Dendritic cell treated with granulocyte-macrophage colony-stimulating factor and Interleukin-4, amounts not matched to agents 40 ng/mL and 50 ng/mL, for 4 days (primary cell): ENCODE results near the gene MRGPRX2.

Experiments
- H3K27ac Mint-ChIP-seq: one replicate; pipeline ENCODE4 v1.8.0; 2022; ENCODE audit warnings: mild to moderate bottlenecking, mixed read lengths
- H3K27me3 Mint-ChIP-seq: one replicate; pipeline ENCODE4 v1.8.0; 2022; ENCODE audit warnings: mild to moderate bottlenecking, mixed read lengths
- H3K36me3 Mint-ChIP-seq: one replicate; pipeline ENCODE4 v1.8.0; 2022; ENCODE audit warnings: low read depth, mixed read lengths
- H3K4me1 Mint-ChIP-seq: one replicate; pipeline ENCODE4 v1.8.0; 2022; ENCODE audit warnings: low read depth, mixed read lengths
- H3K4me3 Mint-ChIP-seq: one replicate; pipeline ENCODE4 v1.8.0; 2022; ENCODE audit warnings: mild to moderate bottlenecking, moderate library complexity, mixed read lengths
- H3K9me3 Mint-ChIP-seq: one replicate; pipeline ENCODE4 v1.8.0; 2022; ENCODE audit warnings: mixed read lengths
- intact Hi-C: fragments of 100-400 bp; cut with micrococcal nuclease; formaldehyde crosslinking; loops from one replicate; pipeline ENCODE4 v1.15.0; 2022

The MRGPRX2 gene

DNA sequence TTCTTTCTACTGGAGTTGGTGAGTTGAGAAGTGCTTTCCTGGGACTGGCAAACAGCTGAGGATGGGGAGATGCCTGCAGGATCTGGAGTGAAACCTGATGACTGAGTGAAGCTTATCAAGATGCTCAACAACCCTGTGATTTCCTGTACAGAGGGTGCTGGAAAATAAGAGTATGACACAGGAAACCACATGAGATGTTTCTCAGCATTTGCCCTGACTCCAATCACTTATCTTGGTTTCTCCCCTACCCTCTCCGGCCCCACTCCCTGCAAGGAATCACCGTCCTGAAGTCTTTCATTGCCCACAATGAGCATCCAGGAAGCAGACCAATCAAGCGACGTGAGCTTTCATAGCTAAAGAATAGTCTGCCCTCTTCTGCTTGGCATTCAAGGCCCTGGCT lies at the start of gene MRGPRX2:
Gene MRGPRX2 (minus strand): TSS at position 89 of the 400 bp plus-strand sequence. CDS start 4,315 bp downstream, outside the sequence.
- H3K27me3 Mint-ChIP-seq = peaks cover 19% of the 10 kb centered on the region
- no peak within 1 kb of the TSS for H3K27ac Mint-ChIP-seq

DNA sequence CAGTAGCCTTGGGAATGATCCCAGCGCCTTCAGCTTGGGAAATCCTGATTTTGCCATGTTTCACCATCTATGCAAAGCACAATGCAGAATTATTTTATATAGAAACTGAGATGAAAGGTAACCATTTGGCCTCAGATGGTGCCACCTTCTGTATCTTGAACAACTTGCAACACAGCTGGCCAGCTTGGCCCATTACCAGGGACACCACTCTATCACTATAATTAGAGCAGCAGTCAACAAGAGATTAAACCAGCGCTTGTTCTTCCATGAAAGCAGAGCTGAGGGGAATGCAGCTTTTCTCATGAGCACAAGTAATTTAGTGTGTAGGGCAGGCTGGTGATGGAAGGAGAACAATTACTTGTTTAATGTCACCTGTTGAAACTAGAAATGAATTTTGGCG lies 49.8 kb upstream of the MRGPRX2 start:
- no peaks in the 10 kb centered on the region for H3K36me3 Mint-ChIP-seq
- intact Hi-C loops = no loop called here
- peaks cover 25% of the 10 kb centered on the region for H3K4me1 Mint-ChIP-seq
- no peaks in the 10 kb centered on the region for H3K9me3 Mint-ChIP-seq
- H3K27me3 Mint-ChIP-seq = peaks cover 2% of the 10 kb centered on the region
- no peak overlapping the region for H3K4me3 Mint-ChIP-seq
- no peak overlapping the region for H3K27ac Mint-ChIP-seq

More for the DNA sequence above, at the start of gene MRGPRX2:
- no peaks in the 10 kb centered on the region for H3K36me3 Mint-ChIP-seq
- no peak within 1 kb of the TSS for H3K4me3 Mint-ChIP-seq
- no peaks in the 10 kb centered on the region for H3K9me3 Mint-ChIP-seq
- H3K4me1 Mint-ChIP-seq = no peaks in the 10 kb centered on the region
- intact Hi-C loops = no loop called here

DNA sequence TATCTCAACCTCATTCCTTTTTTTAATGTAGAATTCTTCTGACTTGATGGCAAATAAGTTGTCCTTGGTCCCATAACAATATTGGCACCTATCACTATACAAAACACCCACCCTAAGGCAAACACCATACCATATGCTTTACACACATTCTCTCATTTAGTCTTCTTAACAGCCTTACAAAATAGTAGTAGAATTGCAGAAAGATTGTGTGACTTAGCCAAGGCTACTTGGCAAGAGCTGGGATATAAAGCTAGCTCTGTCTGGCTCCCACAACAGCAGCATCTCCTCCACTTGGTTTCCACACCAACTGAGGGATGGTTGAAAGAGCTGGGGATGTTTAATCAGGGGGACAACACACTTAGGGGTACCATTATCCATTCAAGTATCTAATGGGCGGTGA lies 46.6 kb upstream of the MRGPRX2 start:
- Mint-ChIP-seq H3K36me3 (no peaks in the 10 kb centered on the region), H3K27ac (no peak overlapping the region), H3K4me1 (peaks cover 38% of the 10 kb centered on the region), H3K9me3 (no peaks in the 10 kb centered on the region), H3K27me3 (peaks cover 2% of the 10 kb centered on the region), H3K4me3 (no peak overlapping the region)
- intact Hi-C loops = no loop called here

DNA sequence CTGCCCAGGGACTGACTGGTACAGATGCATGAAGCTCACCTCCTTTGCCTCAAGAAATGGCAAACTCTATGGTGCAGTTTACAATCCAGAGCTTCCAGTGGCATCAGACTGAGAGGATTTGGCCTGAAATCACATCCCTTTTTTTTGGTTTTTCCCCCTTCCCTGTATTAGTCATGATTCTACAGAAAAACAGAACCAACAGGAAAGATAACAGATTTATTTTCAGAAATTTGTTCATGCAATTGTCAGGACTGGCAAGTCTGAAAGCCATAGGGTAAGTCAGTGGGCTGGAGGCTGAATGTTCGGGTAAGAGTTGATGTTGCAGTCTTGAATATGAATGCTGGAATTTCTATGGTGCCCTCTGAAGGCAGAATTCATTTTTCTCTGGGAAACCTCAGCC lies 44.5 kb upstream of the MRGPRX2 start:
- intact Hi-C loops = no loop called here
- H3K36me3 Mint-ChIP-seq = no peaks in the 10 kb centered on the region
- peaks cover 4% of the 10 kb centered on the region for H3K27me3 Mint-ChIP-seq

DNA sequence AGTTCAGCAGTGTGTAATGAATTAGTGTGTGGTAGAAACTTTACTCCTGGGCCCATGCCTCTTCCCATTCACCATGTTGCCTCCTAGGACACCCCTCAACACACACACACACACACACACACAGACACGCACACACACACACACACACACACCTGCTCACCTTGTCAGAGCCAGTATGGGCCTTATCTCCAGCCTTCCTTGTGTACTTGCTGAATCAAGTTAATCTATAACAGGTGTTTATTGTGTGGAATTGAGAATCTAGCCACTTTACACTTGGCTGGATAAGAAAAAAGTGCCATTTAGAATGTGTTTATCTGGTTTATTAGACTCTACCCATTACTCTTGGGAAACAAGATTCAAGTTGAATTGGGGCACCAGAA lies 42.0 kb upstream of the MRGPRX2 start:
- H3K4me1 Mint-ChIP-seq = peaks cover 28% of the 10 kb centered on the region
- peaks cover 8% of the 10 kb centered on the region for H3K9me3 Mint-ChIP-seq
- H3K36me3 Mint-ChIP-seq = no peaks in the 10 kb centered on the region
- no peak overlapping the region for H3K27ac Mint-ChIP-seq
- peaks cover 6% of the 10 kb centered on the region for H3K27me3 Mint-ChIP-seq
- intact Hi-C loops = no loop called here
- no peak overlapping the region for H3K4me3 Mint-ChIP-seq

More for the DNA sequence above, 44.5 kb upstream of the MRGPRX2 start:
- peaks cover 8% of the 10 kb centered on the region for H3K9me3 Mint-ChIP-seq
- H3K4me1 Mint-ChIP-seq = peaks cover 43% of the 10 kb centered on the region
- H3K27ac Mint-ChIP-seq = no peak overlapping the region
- H3K4me3 Mint-ChIP-seq = no peak overlapping the region

DNA sequence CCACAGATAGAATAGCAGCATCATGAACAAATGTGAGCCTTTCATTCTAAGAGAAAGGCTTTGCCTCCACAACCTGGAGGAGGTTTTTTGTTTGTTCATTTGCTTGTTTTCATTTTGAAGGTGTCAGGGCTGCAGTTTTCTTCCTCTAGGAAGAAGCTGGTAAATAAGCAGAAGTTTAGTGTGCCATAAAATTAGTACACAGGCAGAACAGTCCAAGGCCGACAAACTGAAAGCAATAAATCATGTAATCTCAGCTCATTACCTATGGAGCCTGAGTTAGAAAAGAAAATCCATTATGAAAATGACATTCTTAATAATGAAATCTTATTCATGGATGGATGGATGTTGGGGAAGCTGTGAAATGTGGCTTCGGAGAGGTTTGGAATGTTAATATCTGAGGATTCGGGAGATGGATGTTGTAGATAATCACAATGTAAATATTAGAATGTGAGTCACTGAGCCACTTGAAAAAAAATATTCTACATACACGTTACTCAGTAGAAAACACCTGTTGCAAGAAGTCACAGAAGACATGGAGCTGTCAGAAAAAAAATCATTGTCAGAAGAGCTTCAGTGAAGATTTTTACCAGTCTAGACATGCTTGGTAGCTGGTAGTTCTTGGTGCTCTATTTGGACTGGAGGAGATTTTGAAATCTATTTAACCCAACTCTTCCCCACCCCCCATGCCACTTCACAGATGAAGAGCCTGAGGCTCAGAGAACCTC lies 41.4 kb upstream of the MRGPRX2 start:
- H3K36me3 Mint-ChIP-seq = no peaks in the 10 kb centered on the region
- H3K27ac Mint-ChIP-seq = no peak overlapping the region
- intact Hi-C loops = no loop called here
- H3K27me3 Mint-ChIP-seq = peaks cover 8% of the 10 kb centered on the region
- H3K4me1 Mint-ChIP-seq = peaks cover 28% of the 10 kb centered on the region
- no peak overlapping the region for H3K4me3 Mint-ChIP-seq
- H3K9me3 Mint-ChIP-seq = peaks cover 8% of the 10 kb centered on the region

DNA sequence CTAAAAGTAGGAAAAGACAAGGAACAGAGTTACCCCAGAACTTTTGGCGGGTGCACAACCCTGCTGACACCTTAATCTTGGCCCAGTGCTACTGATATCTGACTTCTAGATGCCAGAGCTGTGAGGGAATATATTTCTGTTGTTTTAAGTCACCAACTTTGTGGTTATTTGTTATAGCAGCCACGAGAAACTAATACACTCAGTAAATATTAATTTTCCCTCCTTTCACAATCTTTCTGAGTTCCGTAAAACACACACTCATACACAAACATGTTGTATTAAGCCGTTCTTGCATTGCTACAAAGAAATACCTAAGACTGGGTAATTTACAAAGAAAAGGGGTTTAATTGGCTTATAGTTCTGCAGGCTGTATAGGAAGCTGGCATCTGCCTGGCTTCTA lies 40.4 kb upstream of the MRGPRX2 start:
- peaks cover 13% of the 10 kb centered on the region for H3K27me3 Mint-ChIP-seq
- intact Hi-C loops = no loop called here

DNA sequence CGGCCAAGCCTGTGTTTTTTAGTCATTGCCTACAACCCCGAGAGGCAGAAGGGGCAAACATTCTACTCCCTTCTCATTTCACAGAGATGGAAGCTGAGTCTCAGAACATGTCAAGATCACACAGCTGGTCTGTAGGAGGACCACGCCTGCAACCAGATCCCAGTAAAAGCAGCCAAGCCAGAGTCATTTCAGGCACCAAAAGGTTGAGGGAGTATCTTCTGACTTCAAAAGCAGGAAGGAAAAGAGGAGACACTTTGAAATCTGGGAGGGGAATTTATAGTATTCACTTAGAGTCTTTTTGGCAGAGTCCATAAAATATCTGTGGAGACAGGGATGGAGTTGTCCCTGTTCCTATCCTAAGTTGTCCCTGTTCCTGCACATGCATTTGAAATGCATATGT lies 38.6 kb upstream of the MRGPRX2 start:
- peaks cover 8% of the 10 kb centered on the region for H3K9me3 Mint-ChIP-seq
- no peak overlapping the region for H3K4me3 Mint-ChIP-seq
- intact Hi-C loops = no loop called here
- peaks cover 6% of the 10 kb centered on the region for H3K4me1 Mint-ChIP-seq
- peaks cover 16% of the 10 kb centered on the region for H3K27me3 Mint-ChIP-seq
- H3K27ac Mint-ChIP-seq = no peak overlapping the region
- H3K36me3 Mint-ChIP-seq = no peaks in the 10 kb centered on the region

More for the DNA sequence above, 40.4 kb upstream of the MRGPRX2 start:
- Mint-ChIP-seq H3K4me1 (peaks cover 23% of the 10 kb centered on the region), H3K36me3 (no peaks in the 10 kb centered on the region), H3K9me3 (peaks cover 8% of the 10 kb centered on the region), H3K4me3 (no peak overlapping the region), H3K27ac (no peak overlapping the region)

DNA sequence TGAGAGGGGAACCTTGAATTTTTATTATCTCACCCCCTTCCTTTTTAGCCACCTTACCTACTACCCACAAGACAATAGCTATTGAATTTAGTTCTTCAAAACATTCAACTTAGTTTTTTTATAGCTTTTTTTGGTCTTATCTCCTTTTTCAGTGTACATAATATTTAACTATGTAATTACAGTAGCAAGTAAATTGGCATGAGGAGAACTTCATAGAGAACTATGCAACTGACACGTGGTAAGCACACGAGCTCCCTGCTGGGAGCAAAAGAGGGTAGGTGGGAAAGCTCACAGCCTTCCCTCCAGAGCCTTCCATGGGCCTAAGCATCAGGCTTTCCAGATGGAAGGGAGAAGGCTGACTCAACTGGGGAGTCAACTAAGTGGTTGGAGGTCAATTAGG lies 34.3 kb upstream of the MRGPRX2 start:
- no peaks in the 10 kb centered on the region for H3K36me3 Mint-ChIP-seq
- intact Hi-C loops = no loop called here
- H3K27me3 Mint-ChIP-seq = peaks cover 20% of the 10 kb centered on the region
- no peak overlapping the region for H3K27ac Mint-ChIP-seq
- peaks cover 10% of the 10 kb centered on the region for H3K4me1 Mint-ChIP-seq
- H3K4me3 Mint-ChIP-seq = no peak overlapping the region
- no peaks in the 10 kb centered on the region for H3K9me3 Mint-ChIP-seq

DNA sequence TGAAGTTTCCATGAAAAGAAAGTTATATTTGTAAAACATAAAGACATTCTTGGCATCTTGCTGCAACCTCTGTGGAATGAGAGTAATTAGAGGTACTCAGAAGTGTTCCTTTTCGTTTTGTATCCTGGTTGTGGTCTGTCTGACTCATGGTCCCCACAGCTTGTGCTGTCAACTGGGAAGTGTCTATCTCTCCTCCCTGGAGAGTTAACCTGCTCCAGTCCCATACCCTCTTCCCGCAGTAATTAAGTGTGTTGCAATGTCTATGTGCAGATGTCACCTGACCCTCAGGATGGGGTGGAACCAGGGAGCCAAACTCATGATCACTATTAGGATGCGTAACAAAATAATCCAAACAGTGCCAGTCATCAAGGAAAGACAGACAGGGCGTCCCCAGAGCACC lies 33.5 kb upstream of the MRGPRX2 start:
- H3K36me3 Mint-ChIP-seq = no peaks in the 10 kb centered on the region
- H3K27me3 Mint-ChIP-seq = peaks cover 20% of the 10 kb centered on the region
- peaks cover 11% of the 10 kb centered on the region for H3K4me1 Mint-ChIP-seq
- no peaks in the 10 kb centered on the region for H3K9me3 Mint-ChIP-seq
- intact Hi-C loops = no loop called here
- H3K4me3 Mint-ChIP-seq = no peak overlapping the region
- no peak overlapping the region for H3K27ac Mint-ChIP-seq

DNA sequence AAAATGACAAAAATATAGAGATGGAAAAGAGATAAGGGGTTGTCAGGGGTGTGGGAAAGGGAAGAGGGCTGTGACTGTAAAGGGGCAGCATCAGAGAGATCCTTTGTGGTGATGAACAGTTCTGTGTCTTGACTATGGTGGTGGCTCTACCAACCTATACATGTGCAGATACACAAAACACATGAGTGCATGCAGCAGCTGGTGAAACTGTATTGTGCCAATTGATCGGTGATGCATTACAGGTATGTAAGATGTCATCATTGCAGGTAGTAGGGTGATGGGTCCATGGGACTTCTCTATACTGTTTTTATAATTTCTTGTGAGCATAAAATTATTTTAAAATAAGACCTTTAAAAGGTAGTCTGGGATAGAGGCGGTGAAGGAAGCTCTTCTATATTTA lies 32.3 kb upstream of the MRGPRX2 start:
- Mint-ChIP-seq H3K9me3 (no peaks in the 10 kb centered on the region), H3K27me3 (peaks cover 20% of the 10 kb centered on the region), H3K4me3 (no peak overlapping the region), H3K27ac (no peak overlapping the region), H3K36me3 (no peaks in the 10 kb centered on the region), H3K4me1 (peaks cover 11% of the 10 kb centered on the region)
- intact Hi-C loops = no loop called here

DNA sequence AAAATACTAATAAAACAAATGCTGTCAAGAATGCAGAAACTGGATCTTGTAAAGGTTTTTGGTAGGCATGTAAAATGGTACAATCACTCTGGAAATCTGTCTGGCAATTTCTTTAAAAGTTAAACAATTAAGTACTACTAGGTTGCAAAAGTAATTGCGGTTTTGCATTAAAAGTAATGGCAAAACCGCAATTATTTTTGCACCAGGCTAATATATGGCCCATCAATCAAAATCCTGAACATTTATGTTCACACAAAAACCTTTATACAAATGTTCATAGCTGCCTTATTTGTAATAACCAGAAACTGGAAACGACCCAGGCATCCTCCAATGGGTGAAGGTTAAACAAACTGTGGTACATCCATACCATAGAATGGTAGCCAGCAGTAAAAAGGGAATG lies 31.8 kb upstream of the MRGPRX2 start:
- intact Hi-C loops = no loop called here
- H3K4me1 Mint-ChIP-seq = peaks cover 11% of the 10 kb centered on the region
- H3K9me3 Mint-ChIP-seq = no peaks in the 10 kb centered on the region

DNA sequence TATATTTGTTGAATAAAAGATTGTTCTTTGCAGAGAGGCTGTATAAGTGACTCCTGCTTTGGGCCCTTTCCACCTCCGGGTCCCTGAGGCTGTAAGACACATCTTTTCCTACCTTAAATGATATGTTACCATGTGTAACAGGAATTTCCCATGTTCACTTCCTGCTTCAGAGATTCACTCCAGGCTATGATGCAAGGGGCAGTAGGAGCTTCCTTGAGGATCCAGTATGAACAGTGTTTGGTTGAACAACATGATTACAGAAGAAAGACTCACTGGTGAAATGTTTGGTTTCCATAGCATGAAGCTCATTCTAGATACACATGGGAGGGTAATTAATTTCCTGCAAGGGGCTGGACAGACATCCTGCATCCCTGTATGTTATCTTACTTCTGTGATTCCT lies 30.8 kb upstream of the MRGPRX2 start:
- H3K9me3 Mint-ChIP-seq = no peaks in the 10 kb centered on the region
- H3K27ac Mint-ChIP-seq = no peak overlapping the region
- intact Hi-C loops = no loop called here
- peaks cover 12% of the 10 kb centered on the region for H3K27me3 Mint-ChIP-seq
- H3K36me3 Mint-ChIP-seq = no peaks in the 10 kb centered on the region
- no peak overlapping the region for H3K4me3 Mint-ChIP-seq
- H3K4me1 Mint-ChIP-seq = peaks cover 11% of the 10 kb centered on the region

More for the DNA sequence above, 31.8 kb upstream of the MRGPRX2 start:
- peaks cover 18% of the 10 kb centered on the region for H3K27me3 Mint-ChIP-seq
- no peaks in the 10 kb centered on the region for H3K36me3 Mint-ChIP-seq
- no peak overlapping the region for H3K27ac Mint-ChIP-seq
- H3K4me3 Mint-ChIP-seq = no peak overlapping the region

DNA sequence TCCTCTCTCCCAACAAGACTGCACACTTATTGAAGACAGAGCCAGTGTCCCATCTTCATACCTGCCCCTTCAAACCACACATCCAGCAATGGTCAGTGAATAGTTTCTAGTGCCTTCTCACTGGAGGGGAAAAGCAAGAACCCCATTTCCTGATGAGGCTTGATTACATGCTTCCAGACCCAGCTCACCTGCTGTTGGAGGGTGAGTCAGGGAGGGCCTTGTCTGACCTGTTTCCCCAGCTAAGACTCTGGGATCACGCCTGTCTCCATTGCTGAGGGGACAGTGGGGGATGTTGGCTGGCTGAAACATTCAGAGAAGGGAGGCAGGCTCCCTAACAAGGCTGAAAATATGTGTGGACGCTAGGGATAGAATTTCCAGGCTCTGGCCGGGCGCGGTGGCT lies 28.9 kb upstream of the MRGPRX2 start:
- Mint-ChIP-seq H3K4me1 (peaks cover 11% of the 10 kb centered on the region), H3K36me3 (no peaks in the 10 kb centered on the region), H3K27ac (no peak overlapping the region), H3K4me3 (no peak overlapping the region), H3K27me3 (peaks cover 6% of the 10 kb centered on the region), H3K9me3 (no peaks in the 10 kb centered on the region)
- intact Hi-C loops = no loop called here

DNA sequence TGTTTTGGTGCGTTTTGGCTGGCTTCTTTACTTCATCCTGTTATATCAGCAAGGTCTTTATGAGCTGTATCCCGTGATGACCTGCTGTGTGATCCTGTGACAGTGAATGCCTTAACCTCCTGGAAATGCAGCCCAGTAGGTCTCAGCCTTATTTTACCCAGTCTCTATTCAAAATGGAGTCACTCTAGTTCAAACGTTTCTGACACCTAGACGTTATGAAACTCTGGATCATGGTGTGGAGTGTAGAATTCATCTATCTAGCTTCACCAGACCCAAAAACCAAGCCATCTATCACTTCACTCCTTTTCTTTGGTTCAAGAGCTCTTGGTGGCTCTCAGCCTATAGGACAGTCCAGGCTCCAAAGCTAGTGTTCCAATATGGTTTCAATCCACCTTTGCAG lies 28.3 kb upstream of the MRGPRX2 start:
- H3K36me3 Mint-ChIP-seq = no peaks in the 10 kb centered on the region
- peaks cover 4% of the 10 kb centered on the region for H3K27me3 Mint-ChIP-seq
- H3K9me3 Mint-ChIP-seq = no peaks in the 10 kb centered on the region
- intact Hi-C loops = no loop called here
- peaks cover 11% of the 10 kb centered on the region for H3K4me1 Mint-ChIP-seq
- H3K4me3 Mint-ChIP-seq = no peak overlapping the region
- H3K27ac Mint-ChIP-seq = no peak overlapping the region
